ENCODE results near the gene CDC14A. TPM values are rescaled to one million over a fixed set of nuclear protein-coding genes. Genes with fewer than 3 reads are reported as not detected.

Gene CDC14A
- total and polyA plus RNA-seq, 2 of the 8 experiments (the other 6 are each of a cell fraction or from before 2014, with no cell fraction given): 3.2 to 8.9 TPM

DNA sequence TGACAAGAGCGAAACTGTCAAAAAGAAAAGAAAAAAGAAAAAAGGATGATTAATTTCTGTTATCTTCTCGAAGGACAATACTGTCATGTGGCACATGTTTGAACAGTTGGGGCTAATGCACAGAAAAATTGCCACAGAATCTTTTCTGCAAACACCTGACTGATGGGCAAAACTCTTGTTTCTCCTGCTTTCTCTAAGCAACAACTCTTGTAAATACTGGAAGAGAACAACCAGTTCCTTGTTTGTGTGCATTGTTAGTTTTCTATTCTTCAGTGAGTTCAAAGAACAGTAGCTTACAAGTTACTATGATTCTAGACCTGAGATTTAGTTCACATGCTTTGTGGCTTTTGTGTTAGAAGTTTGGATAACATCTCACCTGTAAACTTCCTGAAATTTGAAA is 60.7 kb downstream of the CDC14A start (continued):
- TF ChIP-seq BRCA1 (IDR thresholded peaks at IDR 0.05; ENCODE audit: low read depth, low read length): no peak
- no peak for TF ChIP-seq SP4 (IDR thresholded peaks at IDR 0.05; ENCODE audit: low read length)
- TF ChIP-seq JUND (IDR thresholded peaks at IDR 0.05; ENCODE audit: low read length): no peak
- no peak for TF ChIP-seq ASH2L (IDR thresholded peaks at IDR 0.05; ENCODE audit: low read length)
- TF ChIP-seq, protein P1, sequence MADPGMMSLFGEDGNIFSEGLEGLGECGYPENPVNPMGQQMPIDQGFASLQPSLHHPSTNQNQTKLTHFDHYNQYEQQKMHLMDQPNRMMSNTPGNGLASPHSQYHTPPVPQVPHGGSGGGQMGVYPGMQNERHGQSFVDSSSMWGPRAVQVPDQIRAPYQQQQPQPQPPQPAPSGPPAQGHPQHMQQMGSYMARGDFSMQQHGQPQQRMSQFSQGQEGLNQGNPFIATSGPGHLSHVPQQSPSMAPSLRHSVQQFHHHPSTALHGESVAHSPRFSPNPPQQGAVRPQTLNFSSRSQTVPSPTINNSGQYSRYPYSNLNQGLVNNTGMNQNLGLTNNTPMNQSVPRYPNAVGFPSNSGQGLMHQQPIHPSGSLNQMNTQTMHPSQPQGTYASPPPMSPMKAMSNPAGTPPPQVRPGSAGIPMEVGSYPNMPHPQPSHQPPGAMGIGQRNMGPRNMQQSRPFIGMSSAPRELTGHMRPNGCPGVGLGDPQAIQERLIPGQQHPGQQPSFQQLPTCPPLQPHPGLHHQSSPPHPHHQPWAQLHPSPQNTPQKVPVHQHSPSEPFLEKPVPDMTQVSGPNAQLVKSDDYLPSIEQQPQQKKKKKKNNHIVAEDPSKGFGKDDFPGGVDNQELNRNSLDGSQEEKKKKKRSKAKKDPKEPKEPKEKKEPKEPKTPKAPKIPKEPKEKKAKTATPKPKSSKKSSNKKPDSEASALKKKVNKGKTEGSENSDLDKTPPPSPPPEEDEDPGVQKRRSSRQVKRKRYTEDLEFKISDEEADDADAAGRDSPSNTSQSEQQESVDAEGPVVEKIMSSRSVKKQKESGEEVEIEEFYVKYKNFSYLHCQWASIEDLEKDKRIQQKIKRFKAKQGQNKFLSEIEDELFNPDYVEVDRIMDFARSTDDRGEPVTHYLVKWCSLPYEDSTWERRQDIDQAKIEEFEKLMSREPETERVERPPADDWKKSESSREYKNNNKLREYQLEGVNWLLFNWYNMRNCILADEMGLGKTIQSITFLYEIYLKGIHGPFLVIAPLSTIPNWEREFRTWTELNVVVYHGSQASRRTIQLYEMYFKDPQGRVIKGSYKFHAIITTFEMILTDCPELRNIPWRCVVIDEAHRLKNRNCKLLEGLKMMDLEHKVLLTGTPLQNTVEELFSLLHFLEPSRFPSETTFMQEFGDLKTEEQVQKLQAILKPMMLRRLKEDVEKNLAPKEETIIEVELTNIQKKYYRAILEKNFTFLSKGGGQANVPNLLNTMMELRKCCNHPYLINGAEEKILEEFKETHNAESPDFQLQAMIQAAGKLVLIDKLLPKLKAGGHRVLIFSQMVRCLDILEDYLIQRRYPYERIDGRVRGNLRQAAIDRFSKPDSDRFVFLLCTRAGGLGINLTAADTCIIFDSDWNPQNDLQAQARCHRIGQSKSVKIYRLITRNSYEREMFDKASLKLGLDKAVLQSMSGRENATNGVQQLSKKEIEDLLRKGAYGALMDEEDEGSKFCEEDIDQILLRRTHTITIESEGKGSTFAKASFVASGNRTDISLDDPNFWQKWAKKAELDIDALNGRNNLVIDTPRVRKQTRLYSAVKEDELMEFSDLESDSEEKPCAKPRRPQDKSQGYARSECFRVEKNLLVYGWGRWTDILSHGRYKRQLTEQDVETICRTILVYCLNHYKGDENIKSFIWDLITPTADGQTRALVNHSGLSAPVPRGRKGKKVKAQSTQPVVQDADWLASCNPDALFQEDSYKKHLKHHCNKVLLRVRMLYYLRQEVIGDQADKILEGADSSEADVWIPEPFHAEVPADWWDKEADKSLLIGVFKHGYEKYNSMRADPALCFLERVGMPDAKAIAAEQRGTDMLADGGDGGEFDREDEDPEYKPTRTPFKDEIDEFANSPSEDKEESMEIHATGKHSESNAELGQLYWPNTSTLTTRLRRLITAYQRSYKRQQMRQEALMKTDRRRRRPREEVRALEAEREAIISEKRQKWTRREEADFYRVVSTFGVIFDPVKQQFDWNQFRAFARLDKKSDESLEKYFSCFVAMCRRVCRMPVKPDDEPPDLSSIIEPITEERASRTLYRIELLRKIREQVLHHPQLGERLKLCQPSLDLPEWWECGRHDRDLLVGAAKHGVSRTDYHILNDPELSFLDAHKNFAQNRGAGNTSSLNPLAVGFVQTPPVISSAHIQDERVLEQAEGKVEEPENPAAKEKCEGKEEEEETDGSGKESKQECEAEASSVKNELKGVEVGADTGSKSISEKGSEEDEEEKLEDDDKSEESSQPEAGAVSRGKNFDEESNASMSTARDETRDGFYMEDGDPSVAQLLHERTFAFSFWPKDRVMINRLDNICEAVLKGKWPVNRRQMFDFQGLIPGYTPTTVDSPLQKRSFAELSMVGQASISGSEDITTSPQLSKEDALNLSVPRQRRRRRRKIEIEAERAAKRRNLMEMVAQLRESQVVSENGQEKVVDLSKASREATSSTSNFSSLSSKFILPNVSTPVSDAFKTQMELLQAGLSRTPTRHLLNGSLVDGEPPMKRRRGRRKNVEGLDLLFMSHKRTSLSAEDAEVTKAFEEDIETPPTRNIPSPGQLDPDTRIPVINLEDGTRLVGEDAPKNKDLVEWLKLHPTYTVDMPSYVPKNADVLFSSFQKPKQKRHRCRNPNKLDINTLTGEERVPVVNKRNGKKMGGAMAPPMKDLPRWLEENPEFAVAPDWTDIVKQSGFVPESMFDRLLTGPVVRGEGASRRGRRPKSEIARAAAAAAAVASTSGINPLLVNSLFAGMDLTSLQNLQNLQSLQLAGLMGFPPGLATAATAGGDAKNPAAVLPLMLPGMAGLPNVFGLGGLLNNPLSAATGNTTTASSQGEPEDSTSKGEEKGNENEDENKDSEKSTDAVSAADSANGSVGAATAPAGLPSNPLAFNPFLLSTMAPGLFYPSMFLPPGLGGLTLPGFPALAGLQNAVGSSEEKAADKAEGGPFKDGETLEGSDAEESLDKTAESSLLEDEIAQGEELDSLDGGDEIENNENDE (IDR thresholded peaks at IDR 0.05; ENCODE audit: insufficient replicate concordance, low read length): no peak

Measured in H1 (cell line).